Glutamatergic neuron (in vitro differentiated cells): ENCODE data around the gene PARVB. TPM values are rescaled to one million over a fixed set of nuclear protein-coding genes. Genes with fewer than 3 reads are reported as not detected.
"Not testable (repeated sequence)": the region's sequence is repeated elsewhere in the genome, so short reads cannot be mapped to it uniquely, and the experiment has no call there.

ENCODE experiments used
- DNase-seq: peaks from one replicate; pipeline ENCODE4 v3.0.0; 2022
- H3K27ac Mint-ChIP-seq: one replicate; pipeline ENCODE4 v1.8.0; 2020; ENCODE audit warnings: mild to moderate bottlenecking, mixed read lengths, inconsistent platforms; ENCODE audit not compliant: unreplicated experiment
- H3K27me3 Mint-ChIP-seq: one replicate; pipeline ENCODE4 v1.8.0; 2020; ENCODE audit warnings: mild to moderate bottlenecking, moderate library complexity, mixed read lengths, inconsistent platforms; ENCODE audit not compliant: unreplicated experiment
- H3K36me3 Mint-ChIP-seq: one replicate; pipeline ENCODE4 v1.8.0; 2020; ENCODE audit warnings: mild to moderate bottlenecking, mixed read lengths, inconsistent platforms; ENCODE audit not compliant: unreplicated experiment
- H3K4me1 Mint-ChIP-seq: one replicate; pipeline ENCODE4 v1.8.0; 2020; ENCODE audit warnings: mild to moderate bottlenecking, low read depth, mixed read lengths, inconsistent platforms; ENCODE audit not compliant: unreplicated experiment
- H3K4me3 Mint-ChIP-seq: one replicate; pipeline ENCODE4 v1.8.0; 2020; ENCODE audit warnings: mild to moderate bottlenecking, mixed read lengths, inconsistent platforms; ENCODE audit not compliant: unreplicated experiment
- H3K9me3 Mint-ChIP-seq: one replicate; pipeline ENCODE4 v1.8.0; 2020; ENCODE audit warnings: mild to moderate bottlenecking, moderate library complexity, mixed read lengths, inconsistent platforms; ENCODE audit not compliant: unreplicated experiment
- total RNA-seq: library from RNA; stranded (reverse); fragmentation: NEBNext Ultra II Directional; extraction: Animal tissue kit (Norgen Biotek cat#: 25700); gene quantifications from one replicate; pipeline ENCODE4 v1.2.1, GENCODE V29; 2021; ENCODE audit not compliant: unreplicated experiment
- TF ChIP-seq, protein P1 (sequence below): fragments of 200-600 bp; sonication (generic); IDR thresholded peaks from one replicate; pipeline ENCODE4 v1.5.0; 2021; ENCODE audit not compliant: partially characterized antibody, unreplicated experiment

Gene PARVB
- total RNA-seq, 1 donor from 2014 or later = 7.7 TPM

DNA sequence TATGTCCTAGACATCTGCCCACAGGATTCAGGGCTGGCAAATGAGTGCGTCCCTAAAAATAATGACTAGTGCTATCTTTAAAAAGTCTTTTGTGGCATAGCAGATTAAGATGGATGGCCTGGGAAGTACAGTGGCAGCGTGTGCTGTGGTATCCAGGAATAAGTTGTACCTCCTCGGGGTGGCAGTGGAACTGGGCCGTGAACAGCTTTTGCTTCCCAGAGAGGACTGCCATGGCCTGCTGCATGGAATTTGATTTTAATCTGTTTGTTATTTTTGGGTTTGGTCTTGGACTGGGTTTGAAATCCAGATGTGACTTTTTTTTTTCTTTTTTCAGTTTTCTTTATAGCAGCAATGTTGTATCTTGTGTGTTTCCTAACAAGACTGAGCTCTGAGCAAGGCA, 85.3 kb downstream of the PARVB start:
- H3K27ac Mint-ChIP-seq = no peak overlapping the region
- no peak overlapping the region for H3K4me3 Mint-ChIP-seq
- H3K36me3 Mint-ChIP-seq = no peaks in the 10 kb centered on the region
- DNase-seq = no peak
- peaks cover 18% of the 10 kb centered on the region for H3K4me1 Mint-ChIP-seq
- TF ChIP-seq, protein P1, sequence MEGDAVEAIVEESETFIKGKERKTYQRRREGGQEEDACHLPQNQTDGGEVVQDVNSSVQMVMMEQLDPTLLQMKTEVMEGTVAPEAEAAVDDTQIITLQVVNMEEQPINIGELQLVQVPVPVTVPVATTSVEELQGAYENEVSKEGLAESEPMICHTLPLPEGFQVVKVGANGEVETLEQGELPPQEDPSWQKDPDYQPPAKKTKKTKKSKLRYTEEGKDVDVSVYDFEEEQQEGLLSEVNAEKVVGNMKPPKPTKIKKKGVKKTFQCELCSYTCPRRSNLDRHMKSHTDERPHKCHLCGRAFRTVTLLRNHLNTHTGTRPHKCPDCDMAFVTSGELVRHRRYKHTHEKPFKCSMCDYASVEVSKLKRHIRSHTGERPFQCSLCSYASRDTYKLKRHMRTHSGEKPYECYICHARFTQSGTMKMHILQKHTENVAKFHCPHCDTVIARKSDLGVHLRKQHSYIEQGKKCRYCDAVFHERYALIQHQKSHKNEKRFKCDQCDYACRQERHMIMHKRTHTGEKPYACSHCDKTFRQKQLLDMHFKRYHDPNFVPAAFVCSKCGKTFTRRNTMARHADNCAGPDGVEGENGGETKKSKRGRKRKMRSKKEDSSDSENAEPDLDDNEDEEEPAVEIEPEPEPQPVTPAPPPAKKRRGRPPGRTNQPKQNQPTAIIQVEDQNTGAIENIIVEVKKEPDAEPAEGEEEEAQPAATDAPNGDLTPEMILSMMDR = no peak
- peaks cover 1% of the 10 kb centered on the region for H3K9me3 Mint-ChIP-seq
- peaks cover 2% of the 10 kb centered on the region for H3K27me3 Mint-ChIP-seq

DNA sequence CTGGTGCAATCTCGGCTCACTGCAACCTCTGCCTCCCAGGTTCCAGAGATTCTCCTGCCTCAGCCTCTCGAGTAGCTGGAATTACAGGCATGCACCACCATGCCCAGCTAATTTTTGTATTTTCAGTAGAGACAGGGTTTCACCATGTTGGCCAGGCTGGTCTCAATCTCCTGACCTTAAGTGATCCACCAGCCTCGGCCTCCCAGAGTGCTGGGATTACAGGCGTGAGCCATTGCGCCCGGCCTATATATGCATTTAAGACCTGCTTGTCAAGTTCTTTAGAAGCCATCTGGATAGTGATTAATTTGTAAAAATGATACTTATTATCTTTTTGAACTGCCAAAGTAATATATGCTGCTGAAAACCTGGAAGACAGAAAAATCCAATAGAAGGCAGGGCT, 86.6 kb downstream of the PARVB start:
- DNase-seq, H3K4me3 Mint-ChIP-seq, H3K27me3 Mint-ChIP-seq, H3K9me3 Mint-ChIP-seq, H3K27ac Mint-ChIP-seq, H3K36me3 Mint-ChIP-seq: not testable (repeated sequence)
- peaks cover 18% of the 10 kb centered on the region for H3K4me1 Mint-ChIP-seq

DNA sequence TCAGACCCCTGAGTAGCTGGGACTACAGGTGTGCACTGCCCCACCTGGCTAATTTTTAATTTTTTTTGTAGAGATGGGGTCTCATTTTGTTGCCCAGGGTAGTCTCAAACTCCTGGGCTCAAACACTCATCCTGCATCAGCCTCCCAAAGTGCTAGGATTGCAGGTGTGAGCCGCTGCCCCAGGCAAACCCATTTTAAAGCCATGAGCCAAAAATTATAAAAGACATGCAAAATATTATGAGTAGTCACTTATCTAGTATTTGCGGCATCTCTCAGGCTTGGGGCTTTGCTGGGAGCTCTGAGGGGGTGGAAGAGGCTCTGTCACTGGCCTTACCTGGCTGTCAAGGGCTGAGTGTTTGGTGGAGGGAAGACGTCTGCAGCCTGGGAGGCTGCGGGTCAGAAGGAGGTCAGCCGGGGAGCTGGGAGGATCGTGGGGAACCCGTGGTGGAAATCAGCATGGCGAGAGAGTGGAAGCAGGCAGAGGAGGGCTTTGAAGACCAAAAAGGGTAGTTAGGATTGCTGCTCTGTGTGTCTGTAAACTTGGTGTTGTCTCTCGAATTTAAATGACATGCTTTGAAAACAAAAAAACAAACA, 87.6 kb downstream of the PARVB start:
- Mint-ChIP-seq H3K36me3 (no peaks in the 10 kb centered on the region), H3K4me3 (no peak overlapping the region), H3K27ac (peak overlapping the region; percentile 46), H3K9me3 (peaks cover 1% of the 10 kb centered on the region), H3K4me1 (peaks cover 18% of the 10 kb centered on the region), H3K27me3 (peaks cover 2% of the 10 kb centered on the region)
- no peak for DNase-seq
- TF ChIP-seq, protein P1 = no peak

DNA sequence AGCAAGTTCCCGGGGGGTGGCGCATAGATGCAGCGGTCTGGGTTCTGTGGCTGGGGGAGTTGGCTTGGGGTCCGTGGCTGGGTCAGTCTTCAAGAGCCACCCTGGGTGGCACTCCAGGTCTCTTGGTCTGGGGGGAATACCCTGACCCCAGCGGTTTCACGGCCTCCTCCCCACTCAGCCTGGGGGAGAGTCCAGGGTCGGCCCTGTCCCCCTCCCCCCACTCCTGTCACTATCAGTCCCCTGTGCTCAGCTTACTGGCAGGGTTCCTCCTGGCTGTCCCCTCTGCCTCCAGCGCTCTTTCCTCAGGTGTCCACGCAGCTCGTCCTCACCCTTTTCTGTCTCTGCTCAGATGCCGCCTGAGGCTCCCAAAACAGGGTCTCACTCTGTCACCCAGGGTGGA, 88.1 kb downstream of the PARVB start:
- DNase-seq = no peak
- Mint-ChIP-seq H3K4me3 (no peak overlapping the region), H3K9me3 (peaks cover 1% of the 10 kb centered on the region), H3K27me3 (peaks cover 2% of the 10 kb centered on the region), H3K27ac (no peak overlapping the region), H3K36me3 (no peaks in the 10 kb centered on the region), H3K4me1 (peaks cover 17% of the 10 kb centered on the region)
- TF ChIP-seq, protein P1 = no peak

DNA sequence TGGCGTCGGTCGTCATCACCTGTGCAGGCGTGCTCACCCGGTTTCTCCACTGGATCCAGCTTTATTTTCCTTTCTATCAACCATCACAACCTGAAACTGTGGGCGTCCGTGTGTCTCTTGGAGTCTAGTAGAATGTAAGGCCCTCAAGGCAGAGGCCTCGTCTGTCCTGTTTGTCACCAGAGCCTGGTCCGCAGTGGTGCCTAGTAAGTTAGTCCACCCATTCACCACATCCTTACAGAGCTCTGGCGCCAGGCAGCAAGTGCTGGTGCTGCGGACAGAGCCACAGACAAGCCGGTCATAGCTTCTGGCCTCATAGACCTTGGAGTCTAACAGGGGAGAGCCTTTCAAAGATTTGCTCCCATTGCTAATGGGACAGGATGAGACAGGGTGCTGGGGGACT, 92.2 kb downstream of the PARVB start:
- no peaks in the 10 kb centered on the region for H3K36me3 Mint-ChIP-seq
- DNase-seq = no peak
- H3K9me3 Mint-ChIP-seq = peaks cover 5% of the 10 kb centered on the region
- H3K27me3 Mint-ChIP-seq = peaks cover 2% of the 10 kb centered on the region
- TF ChIP-seq, protein P1 = no peak
- H3K27ac Mint-ChIP-seq = no peak overlapping the region
- no peak overlapping the region for H3K4me3 Mint-ChIP-seq
- H3K4me1 Mint-ChIP-seq = peaks cover 2% of the 10 kb centered on the region
